Liver (tissue), 9 donors: ENCODE data around the gene CCDC152. TPM values are rescaled to one million over a fixed set of nuclear protein-coding genes. Genes with fewer than 3 reads are reported as not detected.

Source experiments
- DNase-seq: peaks from one replicate; pipeline ENCODE4 v3.0.0-alpha.2; 2017; ENCODE audit warnings: low spot score
- H3K27ac ChIP-seq, 2 donors: one replicate each; pipeline ENCODE4 v1.7.0; 2013; ENCODE audit warnings: inconsistent platforms in 2 of 2, low read length in 2 of 2, control low read depth in 1 of 2, low read depth in 1 of 2, mild to moderate bottlenecking in 1 of 2
- H3K27me3 ChIP-seq, 4 donors: one replicate each; pipeline versions ENCODE4 v1.6.1 to v1.7.0; 2013; ENCODE audit warnings: low read length in 3 of 4, inconsistent platforms in 1 of 4, mild to moderate bottlenecking in 1 of 4, moderate library complexity in 1 of 4; ENCODE audit not compliant: control insufficient read depth in 4 of 4, insufficient read depth in 4 of 4
- H3K36me3 ChIP-seq, 4 donors: one replicate each; pipeline versions ENCODE4 v1.6.1 to v1.7.0; 2013; ENCODE audit warnings: low read length in 3 of 4, mild to moderate bottlenecking in 3 of 4, low read depth in 1 of 4, moderate library complexity in 1 of 4; ENCODE audit not compliant: control insufficient read depth in 4 of 4, insufficient read depth in 3 of 4
- H3K4me1 ChIP-seq, 4 donors: one replicate each; pipeline versions ENCODE4 v1.6.1 to v1.7.0; 2013; ENCODE audit warnings: low read length in 3 of 4, mild to moderate bottlenecking in 3 of 4, moderate library complexity in 1 of 4; ENCODE audit not compliant: control insufficient read depth in 4 of 4, insufficient read depth in 4 of 4
- H3K4me3 ChIP-seq, 3 donors: one replicate each; pipeline versions ENCODE4 v1.6.1 to v1.7.0; 2013; ENCODE audit warnings: low read length in 3 of 3, control low read depth in 1 of 3, low read depth in 1 of 3, mild to moderate bottlenecking in 1 of 3
- H3K9ac ChIP-seq, 2 donors: one replicate each; pipeline ENCODE4 v1.7.0; 2013; ENCODE audit warnings: low read length in 2 of 2, mild to moderate bottlenecking in 2 of 2, moderate library complexity in 2 of 2, control low read depth in 1 of 2, low read depth in 1 of 2
- H3K9me3 ChIP-seq, 4 donors: one replicate each; pipeline versions ENCODE4 v1.6.1 to v1.7.0; 2013; ENCODE audit warnings: low read length in 3 of 4; ENCODE audit not compliant: control insufficient read depth in 4 of 4
- CTCF ChIP-seq: fragments of 150-350 bp; IDR thresholded peaks from 2 replicates; pipeline ENCODE4 v1.5.1; 2017; ENCODE audit warnings: improper control_type of control experiment, low read depth, low read length; ENCODE audit not compliant: missing input control
- EGR1 ChIP-seq, 2 donors: IDR thresholded peaks; 2 replicates each; pipeline ENCODE4 v1.6.1; 2016 to 2018; ENCODE audit warnings: antibody characterized with exemption in 2 of 2, low read depth in 2 of 2
- FOXA1 ChIP-seq: IDR thresholded peaks from 2 replicates; pipeline ENCODE4 v1.6.1; 2016; ENCODE audit warnings: antibody characterized with exemption
- GABPA ChIP-seq, 2 donors: IDR thresholded peaks in 1 of 2; conservative IDR thresholded peaks in 1 of 2; 2 replicates each; pipeline ENCODE4 v1.6.1; 2016; ENCODE audit warnings: antibody characterized with exemption in 2 of 2, mild to moderate bottlenecking in 1 of 2, moderate library complexity in 1 of 2
- HNF4A ChIP-seq, 2 donors: conservative IDR thresholded peaks; 2 replicates each; pipeline ENCODE4 v1.6.1; 2016; ENCODE audit warnings: antibody characterized with exemption in 2 of 2, mild to moderate bottlenecking in 2 of 2
- HNF4G ChIP-seq: IDR thresholded peaks from 2 replicates; pipeline ENCODE4 v1.6.1; 2016; ENCODE audit warnings: antibody characterized with exemption
- JUND ChIP-seq, 2 donors: IDR thresholded peaks; 2 replicates each; pipeline ENCODE4 v1.6.1; 2016; ENCODE audit warnings: antibody characterized with exemption in 2 of 2
- MAX ChIP-seq: IDR thresholded peaks from 2 replicates; pipeline ENCODE4 v1.6.1; 2016; ENCODE audit warnings: antibody characterized with exemption
- NR2F2 ChIP-seq: IDR thresholded peaks from 2 replicates; pipeline ENCODE4 v1.6.1; 2016; ENCODE audit warnings: antibody characterized with exemption
- REST ChIP-seq: IDR thresholded peaks from 2 replicates; pipeline ENCODE4 v1.6.1; 2016; ENCODE audit warnings: antibody characterized with exemption, mild to moderate bottlenecking
- RXRA ChIP-seq, 2 donors: IDR thresholded peaks; 2 replicates each; pipeline ENCODE4 v1.6.1; 2017 to 2018; ENCODE audit warnings: antibody characterized with exemption in 2 of 2, mild to moderate bottlenecking in 1 of 2
- SP1 ChIP-seq: IDR thresholded peaks from 2 replicates; pipeline ENCODE4 v1.6.1; 2018; ENCODE audit warnings: antibody characterized with exemption, mild to moderate bottlenecking
- TAF1 ChIP-seq: conservative IDR thresholded peaks from 2 replicates; pipeline ENCODE4 v1.6.1; 2016; ENCODE audit warnings: antibody characterized with exemption, mild to moderate bottlenecking
- ZBTB33 ChIP-seq: IDR thresholded peaks from 2 replicates; pipeline ENCODE4 v1.6.1; 2016; ENCODE audit warnings: antibody characterized with exemption
- polyA plus RNA-seq, 2 donors: library from polyadenylated mRNA; stranded (reverse) in 1 of 2; unstranded in 1 of 2; fragments of 200-250 nt in 1 of 2; fragments of >200 nt in 1 of 2; fragmentation: Nextera tagmentation in 1 of 2; extraction: Ambion mirVana in 1 of 2; gene quantifications; one replicate each; pipeline versions ENCODE4 v1.2.1 to v1.2.3, GENCODE V29; 2013 to 2015
- total RNA-seq, 2 donors: library from RNA; depleted of rRNA; stranded (reverse); fragments of >200 nt; gene quantifications; one replicate each; pipeline ENCODE4 v1.2.3, GENCODE V29; 2014
- TF ChIP-seq, protein P1 (sequence below): IDR thresholded peaks from 2 replicates; pipeline ENCODE4 v1.6.1; 2016; ENCODE audit warnings: antibody characterized with exemption
- donor health status: healthy.
- donor health status: healthy.
- donor health status: healthy.
- donor health status: healthy.
- donor health status: healthy.

The CCDC152 gene
- total and polyA plus RNA-seq, 4 donors = 0.08 to 81.4 (median 3.3) TPM

DNA sequence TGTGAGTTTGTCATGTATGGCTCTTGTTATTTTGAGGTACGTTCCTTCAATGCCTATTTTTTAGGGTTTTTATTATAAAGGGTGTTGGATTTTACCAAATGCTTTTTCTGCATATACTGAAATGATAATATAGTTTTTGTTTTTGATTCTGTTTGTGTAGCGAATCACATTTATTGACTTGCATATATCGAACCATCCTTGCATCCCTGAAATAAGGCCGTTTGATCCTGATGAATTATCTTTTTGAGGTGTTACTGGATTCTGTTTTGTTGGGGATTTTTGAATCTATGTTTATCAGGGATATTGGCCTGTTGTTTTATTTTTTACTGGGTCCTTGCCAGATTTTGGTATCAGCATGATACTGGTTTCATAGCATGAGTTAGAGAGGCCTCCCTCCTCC lies 29.1 kb downstream of the CCDC152 start (continued):
- TF ChIP-seq MAX (no peak), GABPA (IDR thresholded peaks at IDR 0.05 in 1 of 2, conservative IDR thresholded peaks at IDR 0.05 in 1 of 2) (no peak)

- no peak overlapping the region for H3K4me3 ChIP-seq
- H3K4me1 ChIP-seq = no peaks in the 10 kb centered on the region
- H3K9ac ChIP-seq = no peak overlapping the region
- H3K27me3 ChIP-seq = no peaks in the 10 kb centered on the region
- TF ChIP-seq JUND (IDR thresholded peaks at IDR 0.05) (no peak), FOXA1 (no peak), HNF4G (no peak), EGR1 (IDR thresholded peaks at IDR 0.05; ENCODE audit: low read depth in 2 of 2) (no peak), SP1 (no peak), HNF4A (conservative IDR thresholded peaks at IDR 0.05) (no peak), TAF1 (no peak), GABPA (IDR thresholded peaks at IDR 0.05 in 1 of 2, conservative IDR thresholded peaks at IDR 0.05 in 1 of 2) (no peak), MAX (no peak), NR2F2 (no peak), ZBTB33 (no peak), REST (no peak), RXRA (IDR thresholded peaks at IDR 0.05) (no peak), CTCF (no peak)
- TF ChIP-seq, protein P1, sequence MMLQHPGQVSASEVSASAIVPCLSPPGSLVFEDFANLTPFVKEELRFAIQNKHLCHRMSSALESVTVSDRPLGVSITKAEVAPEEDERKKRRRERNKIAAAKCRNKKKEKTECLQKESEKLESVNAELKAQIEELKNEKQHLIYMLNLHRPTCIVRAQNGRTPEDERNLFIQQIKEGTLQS = no peak
- H3K27ac ChIP-seq = no peak overlapping the region
- no peak for DNase-seq
- peaks cover 0 to 6% (median under 1%) of the 10 kb centered on the region in 4 donors for H3K9me3 ChIP-seq
- no peaks in the 10 kb centered on the region for H3K36me3 ChIP-seq
Observed at GRCh38 chr5:42787073-42787472, 30.5 kb downstream of the CCDC152 start.
